ENCODE data around the gene MRPS27.

- TF ChIP-seq CTCF (IDR thresholded peaks at IDR 0.05; ENCODE audit: low read depth, low read length, poor library complexity, severe bottlenecking) (no peak), EZH2phosphoT487 (IDR thresholded peaks at IDR 0.05; ENCODE audit: borderline replicate concordance, low read length) (no peak)
These were observed 31.1 kb downstream of the MRPS27 start for GRCh38 chr5:72288924-72289323.

Data from DOHH2 (cell line).